Measurements from ENCODE around the gene SLC16A10. TPM values are rescaled to one million over a fixed set of nuclear protein-coding genes. Genes with fewer than 3 reads are reported as not detected.
A peak's percentile ranks its signal among the peaks of the same experiment; 100 is the strongest.

The SLC16A10 gene
- total RNA-seq, 1 experiment from 2014 or later, result 2.9 TPM

GRCh38 chr6:111263837-111264236, 176.5 kb downstream of the SLC16A10 start:
- ChIA-PET POLR2A (ENCODE audit: unreplicated experiment) (no interaction called here), CTCF (no interaction called here)
- Histone ChIP-seq H4K20me1 (ENCODE audit: low read length) (no peaks in the 10 kb centered on the region), H3K4me3 (ENCODE audit: low read length) (no peak overlapping the region), H3K9ac (ENCODE audit: low read length) (no peak overlapping the region), H3K9me2 (replicated peaks; ENCODE audit: low read length) (no peaks in the 10 kb centered on the region), H2AFZ (ENCODE audit: low read length) (no peak overlapping the region), H3K9me3 (ENCODE audit: low read length) (no peaks in the 10 kb centered on the region), H3K4me1 (ENCODE audit: insufficient read depth, low read length) (peaks cover 11% of the 10 kb centered on the region), H3F3A (ENCODE audit: low read length, unreplicated experiment) (no peaks in the 10 kb centered on the region), H3K27ac (ENCODE audit: low read length) (no peak overlapping the region), H3K27me3 (ENCODE audit: low read length) (no peaks in the 10 kb centered on the region), H3K79me2 (ENCODE audit: low read length) (peaks cover 36% of the 10 kb centered on the region), H3K4me2 (ENCODE audit: low read length) (peak overlapping the region; percentile 57; the same call in 1 of the 2 replicates), H3K36me3 (ENCODE audit: low read depth, low read length) (no peaks in the 10 kb centered on the region; the same call in 1 of the 2 replicates)
- intact Hi-C loops (cut with micrococcal nuclease), result no loop called here
- no TSS peak for BruUV-seq (replicated peaks)
- peak; percentile 73 for DNase-seq
- peak; percentile 48 for ATAC-seq
- TF ChIP-seq CTCF (conservative IDR thresholded peaks at IDR 0.05; ENCODE audit: low read depth, low read length) (no peak), EZH2 (IDR thresholded peaks at IDR 0.05; ENCODE audit: low read length, unreplicated experiment) (no peak), EZH2phosphoT487 (IDR thresholded peaks at IDR 0.05; ENCODE audit: borderline replicate concordance, low read length) (no peak)

GRCh38 chr6:111265842-111266241, 178.5 kb downstream of the SLC16A10 start:
- DNase-seq, result no peak
- no peaks in the 10 kb centered on the region for H3F3A ChIP-seq (ENCODE audit: low read length, unreplicated experiment)
- H4K20me1 ChIP-seq (ENCODE audit: low read length), result no peaks in the 10 kb centered on the region
- H3K4me2 ChIP-seq (ENCODE audit: low read length), result no peak overlapping the region
- no TSS peak for BruUV-seq (replicated peaks)
- ATAC-seq, result no peak
- H3K36me3 ChIP-seq (ENCODE audit: low read depth, low read length), result no peaks in the 10 kb centered on the region; the same call in 1 of the 2 replicates
- H3K27me3 ChIP-seq (ENCODE audit: low read length), result no peaks in the 10 kb centered on the region
- H3K27ac ChIP-seq (ENCODE audit: low read length), result no peak overlapping the region
- no peak for TF ChIP-seq EZH2phosphoT487 (IDR thresholded peaks at IDR 0.05; ENCODE audit: borderline replicate concordance, low read length)
- no peak for TF ChIP-seq CTCF (conservative IDR thresholded peaks at IDR 0.05; ENCODE audit: low read depth, low read length)
- no peak overlapping the region for H3K9ac ChIP-seq (ENCODE audit: low read length)
- no peaks in the 10 kb centered on the region for H3K9me2 ChIP-seq (replicated peaks; ENCODE audit: low read length)
- intact Hi-C loops (cut with micrococcal nuclease), result no loop called here
- peaks cover 11% of the 10 kb centered on the region for H3K4me1 ChIP-seq (ENCODE audit: insufficient read depth, low read length)
- peaks cover 25% of the 10 kb centered on the region for H3K79me2 ChIP-seq (ENCODE audit: low read length)
- ChIA-PET POLR2A (ENCODE audit: unreplicated experiment) (no interaction called here), CTCF (no interaction called here)
- H3K9me3 ChIP-seq (ENCODE audit: low read length), result no peaks in the 10 kb centered on the region
- no peak overlapping the region for H2AFZ ChIP-seq (ENCODE audit: low read length)
- no peak overlapping the region for H3K4me3 ChIP-seq (ENCODE audit: low read length)

- DNase-seq (no peak), ATAC-seq (no peak)
- BruUV-seq (replicated peaks), result no TSS peak
- Histone ChIP-seq H2AFZ (ENCODE audit: low read length) (no peak overlapping the region), H3K9ac (ENCODE audit: low read length) (no peak overlapping the region), H3F3A (ENCODE audit: low read length, unreplicated experiment) (no peaks in the 10 kb centered on the region), H3K79me2 (ENCODE audit: low read length) (peaks cover 21% of the 10 kb centered on the region), H3K27me3 (ENCODE audit: low read length) (no peaks in the 10 kb centered on the region), H3K4me2 (ENCODE audit: low read length) (no peak overlapping the region), H3K9me3 (ENCODE audit: low read length) (no peaks in the 10 kb centered on the region), H3K4me3 (ENCODE audit: low read length) (no peak overlapping the region), H4K20me1 (ENCODE audit: low read length) (no peaks in the 10 kb centered on the region), H3K36me3 (ENCODE audit: low read depth, low read length) (no peaks in the 10 kb centered on the region; the same call in 1 of the 2 replicates), H3K9me2 (replicated peaks; ENCODE audit: low read length) (no peaks in the 10 kb centered on the region), H3K27ac (ENCODE audit: low read length) (no peak overlapping the region), H3K4me1 (ENCODE audit: insufficient read depth, low read length) (peaks cover 11% of the 10 kb centered on the region)
- intact Hi-C loops (cut with micrococcal nuclease), result no loop called here
- TF ChIP-seq EZH2 (IDR thresholded peaks at IDR 0.05; ENCODE audit: low read length, unreplicated experiment) (no peak), EZH2phosphoT487 (IDR thresholded peaks at IDR 0.05; ENCODE audit: borderline replicate concordance, low read length) (no peak), CTCF (conservative IDR thresholded peaks at IDR 0.05; ENCODE audit: low read depth, low read length) (no peak)
- POLR2A ChIA-PET (ENCODE audit: unreplicated experiment), result no interaction called here
- CTCF ChIA-PET, result no interaction called here
Measured at GRCh38 chr6:111266276-111266675, 179.0 kb downstream of the SLC16A10 start.

All from PC-3 (cell line).